Measurements from ENCODE around the gene TRAFD1.

TRAFD1 gene

DNA sequence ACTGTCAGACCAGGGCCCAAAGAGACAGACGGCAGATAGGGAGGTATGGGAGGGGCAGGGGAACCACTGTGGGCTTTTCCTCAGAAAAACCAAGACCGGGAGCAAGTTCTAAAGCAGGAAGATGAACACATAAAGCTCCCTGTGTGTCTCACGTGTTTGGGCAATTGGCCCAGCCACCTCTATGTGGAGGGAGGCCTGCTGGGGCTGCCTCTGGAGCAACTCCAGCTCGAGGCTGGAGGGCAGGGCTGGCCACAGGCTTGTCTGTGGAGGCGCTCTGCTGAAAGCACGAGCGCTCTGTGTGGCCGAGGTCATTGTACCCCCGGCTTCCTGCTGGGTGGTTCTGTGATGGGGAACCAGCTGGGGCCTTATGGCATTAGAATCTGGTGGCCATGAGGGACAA, 36.4 kb downstream of the TRAFD1 start:
- no peak for DNase-seq

GRCh38 chr12:112162241-112162790, 37.0 kb downstream of the TRAFD1 start:
- no peak for DNase-seq

DNA sequence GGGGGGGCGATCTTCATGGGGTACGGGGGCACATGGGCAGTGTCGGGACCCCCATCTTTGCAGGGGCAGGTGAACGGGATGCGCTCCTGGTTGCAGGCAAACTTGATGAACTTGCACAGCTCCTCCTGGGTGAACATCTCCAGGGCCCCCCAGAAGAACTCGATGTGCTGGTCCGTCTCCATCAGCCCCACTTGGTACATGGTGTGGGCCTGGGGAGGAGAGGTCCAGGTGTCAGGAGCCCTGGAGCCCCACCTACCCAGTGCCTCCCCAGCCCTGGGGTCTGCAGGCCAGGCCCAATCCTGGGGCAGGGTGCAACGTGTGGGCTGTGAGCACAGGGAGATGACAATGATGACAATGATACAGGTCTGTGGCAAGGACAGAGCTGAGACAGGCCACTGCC, 37.7 kb downstream of the TRAFD1 start:
- no peak for DNase-seq

GRCh38 chr12:112163471-112163991, 38.2 kb downstream of the TRAFD1 start:
- no peak for DNase-seq

DNA sequence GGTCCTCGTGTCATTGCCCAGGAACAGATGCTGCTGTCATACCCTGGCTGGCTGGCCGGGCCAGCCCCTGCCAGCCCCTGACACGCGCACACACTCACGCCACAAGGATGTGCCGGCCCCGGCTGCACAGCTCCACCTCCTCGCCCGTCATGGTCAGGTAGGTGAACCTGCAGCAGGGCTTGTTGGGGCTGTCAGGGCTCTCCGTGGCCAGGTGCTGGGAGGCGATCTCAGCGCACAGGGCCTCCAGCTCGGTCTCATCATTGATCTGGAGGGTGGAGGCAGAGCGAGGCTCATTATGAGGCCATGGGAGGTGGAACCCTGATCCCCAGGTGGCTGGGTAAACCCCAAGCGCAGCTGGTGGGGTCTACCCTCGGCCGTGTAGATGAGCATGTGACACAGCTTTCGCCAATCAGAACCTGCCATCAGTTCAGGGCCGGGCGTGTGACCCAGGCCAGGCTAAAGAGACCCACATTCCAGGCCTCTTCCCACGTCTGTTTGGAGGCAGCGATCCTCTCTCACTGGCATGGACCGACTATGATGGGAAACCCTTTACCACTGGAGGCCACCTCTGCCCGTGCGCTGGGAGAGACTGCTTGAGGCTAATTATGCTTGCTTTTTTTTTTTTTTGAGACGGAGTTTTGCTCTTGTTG, 38.8 kb downstream of the TRAFD1 start:
- no peak for DNase-seq

DNA sequence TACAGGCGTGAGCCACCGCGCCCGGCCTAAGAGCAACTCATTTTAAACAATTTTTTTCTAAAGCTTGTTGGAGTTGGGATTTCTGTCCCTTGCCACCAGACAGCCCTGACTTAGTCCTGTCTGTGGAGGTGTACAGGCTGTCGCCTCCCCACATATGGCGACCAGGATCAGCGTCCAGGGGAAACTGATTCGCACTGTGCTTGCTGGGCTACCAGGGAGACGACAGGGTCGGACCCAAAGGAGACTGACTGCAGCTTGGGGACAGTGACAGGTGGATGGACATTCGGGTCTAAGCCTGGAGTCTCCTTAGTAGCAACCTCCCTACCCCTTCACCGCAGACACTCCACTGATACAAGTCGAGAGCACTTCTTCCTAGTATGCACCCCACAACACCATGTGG, 40.3 kb downstream of the TRAFD1 start:
- no peak for DNase-seq

- DNase-seq = no peak
Measured at GRCh38 chr12:112166051-112167015, 41.0 kb downstream of the TRAFD1 start.

GRCh38 chr12:112167031-112167461, 41.7 kb downstream of the TRAFD1 start:
- DNase-seq = no peak

DNA sequence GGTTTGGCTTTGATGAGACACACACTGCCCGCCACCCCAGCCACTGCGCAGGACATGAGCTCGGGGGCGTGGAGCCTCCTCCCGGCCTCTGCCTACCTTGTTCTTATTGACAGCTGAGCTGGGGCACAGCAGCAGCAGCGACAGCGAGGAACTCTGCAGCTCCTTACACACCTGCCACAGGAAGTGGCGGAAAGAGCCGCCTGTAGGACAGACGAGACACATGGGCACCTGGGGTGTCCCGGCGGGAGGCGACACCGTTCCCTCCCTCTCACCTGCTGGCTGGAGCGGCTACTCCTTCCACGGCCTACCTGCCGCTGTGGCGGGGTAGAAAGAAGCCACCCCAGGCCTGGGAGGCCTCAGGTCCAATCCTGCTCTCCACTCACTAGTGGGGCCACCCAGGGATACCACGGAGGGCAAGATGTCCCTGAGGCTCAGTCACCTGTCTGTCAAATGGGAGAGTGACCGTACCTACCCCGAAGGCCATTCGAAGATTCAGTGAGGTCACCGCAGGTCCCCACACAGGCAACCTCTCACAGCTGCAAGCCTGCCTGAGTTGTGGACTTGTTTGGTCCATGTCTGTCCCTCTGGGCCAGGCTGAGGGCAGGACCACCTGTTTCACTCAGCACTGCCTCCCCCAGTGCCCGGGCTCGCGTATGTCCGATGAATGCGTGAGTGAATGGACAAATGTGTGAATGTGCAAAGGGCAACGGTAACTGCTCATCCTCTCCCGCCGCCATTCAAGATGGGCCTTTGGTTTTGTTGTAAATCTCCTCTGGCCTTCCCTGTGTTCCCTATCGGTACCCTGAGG, 42.6 kb downstream of the TRAFD1 start:
- DNase-seq = no peak

DNA sequence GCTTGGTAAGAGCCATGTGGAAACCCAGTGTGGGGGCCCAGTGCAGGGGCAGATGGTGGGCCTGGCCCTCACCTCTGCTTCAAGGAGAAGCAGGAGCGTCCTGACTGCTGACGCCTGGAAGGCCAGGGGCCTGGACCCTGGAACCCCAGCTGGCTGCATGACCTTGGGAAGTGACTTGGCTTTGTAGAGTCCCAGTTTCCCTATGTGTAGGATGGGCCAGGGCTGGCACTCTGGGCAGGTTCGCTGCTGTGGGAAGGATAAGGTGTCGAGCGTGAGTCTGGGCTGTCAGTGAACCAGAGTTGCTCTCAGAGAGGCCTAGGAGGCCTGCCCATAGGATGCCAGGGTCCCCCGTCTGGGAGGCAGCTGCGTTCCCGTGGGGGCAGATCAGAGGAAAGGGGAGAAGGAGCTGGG, 43.2 kb downstream of the TRAFD1 start:
- DNase-seq = no peak

DNA sequence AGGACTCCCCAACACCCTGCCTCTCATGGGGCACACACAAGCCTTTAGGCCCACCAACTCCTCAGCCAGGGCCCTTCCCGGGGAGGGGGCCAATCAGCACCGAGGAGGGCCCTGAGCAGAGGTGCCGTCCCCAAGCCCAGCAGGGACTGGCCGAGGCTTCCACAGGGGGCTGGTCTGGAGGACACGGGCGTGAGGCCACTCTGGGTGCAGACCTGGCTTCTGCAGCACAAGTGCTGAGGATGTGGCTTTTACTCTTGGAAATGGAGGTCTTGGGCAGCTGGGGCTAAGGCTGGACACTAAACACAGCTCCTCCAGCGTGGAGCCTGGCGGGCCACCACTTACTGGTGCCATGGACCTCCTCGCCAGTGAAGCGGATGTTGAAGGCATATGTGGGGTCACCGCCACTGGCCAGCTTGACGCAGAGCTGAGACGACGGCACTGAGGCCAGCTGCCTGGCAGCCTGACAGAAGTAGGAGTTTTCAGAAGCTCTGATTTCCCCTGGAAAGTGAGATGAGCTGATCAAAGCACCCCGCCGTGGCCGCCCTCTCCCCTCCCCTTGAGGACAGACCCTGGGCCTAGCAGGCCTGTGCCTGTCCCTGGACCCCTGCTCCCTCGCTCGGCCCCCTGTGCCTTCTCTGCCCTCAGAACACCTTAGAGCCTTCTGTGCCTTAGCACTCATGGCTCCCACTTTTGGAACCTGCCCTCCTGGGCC, 44.0 kb downstream of the TRAFD1 start:
- DNase-seq = no peak

DNA sequence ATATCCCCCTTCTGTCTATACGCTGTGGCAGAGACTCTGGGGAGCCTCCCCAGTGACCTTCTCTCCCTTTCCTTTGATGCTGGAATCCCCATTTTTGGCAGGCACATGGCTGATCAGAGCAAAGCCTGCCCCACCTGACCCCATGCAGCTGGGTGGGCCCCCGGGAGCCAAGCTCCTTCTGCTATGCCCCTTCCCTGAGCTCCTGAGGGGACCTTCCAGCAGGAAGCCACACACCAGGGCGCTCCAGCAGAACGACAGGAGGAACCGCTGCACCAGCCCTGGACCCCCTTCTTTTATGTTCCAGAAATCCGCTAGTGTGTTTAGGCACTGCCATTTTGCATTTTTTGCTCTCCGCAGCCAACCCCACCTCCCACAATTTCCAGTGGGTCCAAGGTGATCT, 44.6 kb downstream of the TRAFD1 start:
- DNase-seq = no peak

- peak; percentile 24 to 25 for DNase-seq
Measured at GRCh38 chr12:112170376-112170775, 45.0 kb downstream of the TRAFD1 start.

DNA sequence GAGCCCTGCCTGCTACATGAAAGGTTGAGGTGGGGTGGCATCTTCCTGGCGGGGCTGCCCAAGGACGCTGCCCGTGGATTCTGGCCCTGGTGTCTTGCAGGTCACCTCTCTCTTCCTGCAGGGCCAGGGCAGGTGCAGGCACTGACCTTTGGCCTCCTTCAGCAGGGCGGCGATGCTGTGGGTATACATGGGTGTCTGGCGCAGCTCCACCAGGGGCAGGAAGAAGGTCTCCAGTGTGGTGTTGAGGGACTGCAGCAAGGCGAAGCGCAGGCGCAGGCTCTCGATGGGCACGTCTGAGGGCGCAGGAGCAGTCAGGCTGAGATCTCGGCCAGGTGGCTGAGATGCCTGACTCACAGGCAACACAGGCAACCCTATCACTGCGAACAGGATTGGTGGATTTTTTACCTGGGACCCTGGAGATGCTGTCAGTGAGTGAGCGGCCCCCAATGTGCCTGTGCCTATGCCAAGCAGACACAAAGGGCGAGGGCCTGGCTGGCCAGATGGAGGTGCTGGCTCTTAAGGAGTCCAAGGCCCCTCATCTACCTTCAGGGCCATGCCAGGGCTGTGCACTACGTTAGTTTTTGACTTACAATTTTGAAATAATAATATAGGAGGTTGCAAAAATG, 45.7 kb downstream of the TRAFD1 start:
- DNase-seq = no peak

GRCh38 chr12:112172556-112173324, 47.4 kb downstream of the TRAFD1 start:
- no peak for DNase-seq

- DNase-seq = no peak
Measured at GRCh38 chr12:112175361-112176155, 50.2 kb downstream of the TRAFD1 start.

DNA sequence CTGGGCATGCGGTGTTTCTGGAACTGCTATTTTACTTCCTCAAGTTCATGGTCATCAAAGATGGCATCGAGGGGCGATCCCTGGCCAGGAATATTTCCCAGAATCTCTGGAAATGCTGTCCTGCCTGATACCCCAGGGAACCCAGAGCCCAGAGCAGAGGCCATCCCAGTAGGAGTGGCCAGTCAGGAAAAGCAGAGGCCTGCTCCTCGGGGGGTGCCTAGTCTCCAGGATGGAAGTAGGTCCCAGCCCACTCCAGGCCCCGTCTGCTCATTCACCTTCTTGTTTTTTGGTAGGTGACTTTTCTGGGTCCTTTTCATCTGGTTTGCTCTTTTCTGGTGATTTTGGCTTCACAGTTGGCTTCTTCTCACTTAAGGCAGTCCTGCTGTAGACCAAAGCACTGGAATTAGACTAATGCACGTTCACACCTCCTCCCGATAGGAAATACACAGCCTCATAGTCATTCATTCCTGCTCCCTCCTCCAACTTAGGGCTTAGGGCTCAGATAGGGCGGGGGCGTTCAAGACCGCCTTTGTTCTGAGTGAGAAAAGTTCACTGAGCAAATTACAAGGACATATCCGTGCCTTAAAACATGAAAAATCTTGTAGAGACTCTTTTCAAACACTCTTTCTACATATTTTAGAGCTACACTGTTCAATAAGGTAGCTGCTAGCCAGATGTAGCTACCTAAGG, 51.1 kb downstream of the TRAFD1 start:
- no peak for DNase-seq

- no peak for DNase-seq
Measured at GRCh38 chr12:112178796-112179195, 53.4 kb downstream of the TRAFD1 start.

DNA sequence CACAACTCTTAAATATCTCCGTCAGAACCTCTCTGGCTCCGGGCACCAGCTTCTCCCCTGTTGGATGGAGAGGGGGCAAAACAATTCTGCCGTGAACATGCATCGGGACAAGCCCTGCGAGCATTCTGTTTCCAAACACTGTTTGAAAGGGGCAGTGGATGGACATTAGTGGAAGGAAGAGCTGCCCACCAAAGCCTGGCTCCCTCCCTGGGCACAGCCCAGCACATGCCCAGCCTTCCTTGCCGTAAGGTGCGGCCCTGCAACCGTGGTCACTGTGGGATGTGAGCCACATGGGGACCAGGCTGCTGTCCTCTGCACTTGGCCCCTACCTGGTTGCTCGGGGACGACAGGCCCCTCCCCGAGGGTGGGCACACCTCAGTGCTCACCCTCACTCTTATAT, 54.0 kb downstream of the TRAFD1 start:
- no peak for DNase-seq
